ENCODE data around the gene PDE5A.

PDE5A gene

DNA sequence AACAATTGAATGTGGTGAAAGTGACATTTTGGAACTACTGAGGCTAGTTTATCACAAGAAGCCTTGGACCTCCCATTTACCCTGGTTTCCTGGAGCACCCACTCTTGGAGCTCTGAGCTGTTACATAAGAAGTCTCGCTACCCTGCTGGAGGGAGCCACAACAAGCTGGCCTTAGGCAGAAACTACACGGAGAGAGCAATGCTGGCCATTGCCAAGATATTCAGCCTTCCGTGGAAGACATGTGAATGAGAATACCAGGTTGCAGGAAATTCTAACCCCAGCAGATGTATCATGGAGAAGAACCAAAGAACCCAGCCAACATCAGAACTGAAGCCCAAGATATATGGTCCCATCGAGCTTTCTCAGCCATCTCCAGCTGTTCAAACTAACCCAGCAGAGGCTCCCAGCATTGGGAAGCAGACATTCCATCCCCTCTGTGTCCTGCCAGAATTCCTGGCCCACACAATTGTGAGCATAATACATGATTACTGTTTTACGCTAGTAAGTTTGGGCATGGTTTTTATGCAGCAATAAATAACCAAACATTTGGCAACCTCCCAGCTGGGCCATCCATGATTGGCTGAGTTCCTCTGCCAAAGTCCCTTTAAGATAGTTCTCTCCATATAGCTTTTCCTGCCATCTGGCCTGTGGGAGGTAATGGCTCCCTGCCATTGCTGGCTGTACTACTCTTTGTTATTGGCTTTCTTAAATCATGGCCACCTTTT lies 17.9 kb upstream of the PDE5A start:
- H3K27ac ChIP-seq (ENCODE audit: extremely low read depth, low read depth, low read length) = no peak overlapping the region
- no peak overlapping the region for H3K4me3 ChIP-seq (ENCODE audit: low read depth, low read length)
- ChIA-PET POLR2A (no interaction called here), CTCF (interaction anchor here (1.7 kb wide), 1 partner anchor 18 kb away, joined by 5 read pairs; the partner anchor contains the start of gene PDE5A)
- no peaks in the 10 kb centered on the region for H3K36me3 ChIP-seq (ENCODE audit: control insufficient read depth in 2 of 2, insufficient read depth in 1 of 2, low read length in 2 of 2)
- no peaks in the 10 kb centered on the region for H3K9me3 ChIP-seq (ENCODE audit: control insufficient read depth, insufficient read depth, low read depth, low read length)
- no peaks in the 10 kb centered on the region for H3K4me1 ChIP-seq (ENCODE audit: control insufficient read depth, insufficient read depth, low read length)
- no peak for TF ChIP-seq GLIS2 (tag by site-specific recombination; IDR thresholded peaks at IDR 0.05)
- TF ChIP-seq ZNF2 (tag by site-specific recombination; IDR thresholded peaks at IDR 0.05) = no peak
- TF ChIP-seq ZNF19 (tag by site-specific recombination; IDR thresholded peaks at IDR 0.05; ENCODE audit: low read depth) = no peak
- TF ChIP-seq, protein P1, sequence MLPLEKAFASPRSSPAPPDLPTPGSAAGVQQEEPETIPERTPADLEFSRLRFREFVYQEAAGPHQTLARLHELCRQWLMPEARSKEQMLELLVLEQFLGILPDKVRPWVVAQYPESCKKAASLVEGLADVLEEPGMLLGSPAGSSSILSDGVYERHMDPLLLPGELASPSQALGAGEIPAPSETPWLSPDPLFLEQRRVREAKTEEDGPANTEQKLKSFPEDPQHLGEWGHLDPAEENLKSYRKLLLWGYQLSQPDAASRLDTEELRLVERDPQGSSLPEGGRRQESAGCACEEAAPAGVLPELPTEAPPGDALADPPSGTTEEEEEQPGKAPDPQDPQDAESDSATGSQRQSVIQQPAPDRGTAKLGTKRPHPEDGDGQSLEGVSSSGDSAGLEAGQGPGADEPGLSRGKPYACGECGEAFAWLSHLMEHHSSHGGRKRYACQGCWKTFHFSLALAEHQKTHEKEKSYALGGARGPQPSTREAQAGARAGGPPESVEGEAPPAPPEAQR (tag by site-specific recombination; IDR thresholded peaks at IDR 0.05) = no peak
- TF ChIP-seq ZNF366 (tag by site-specific recombination; conservative IDR thresholded peaks at IDR 0.05) = no peak
- TF ChIP-seq, protein P2, sequence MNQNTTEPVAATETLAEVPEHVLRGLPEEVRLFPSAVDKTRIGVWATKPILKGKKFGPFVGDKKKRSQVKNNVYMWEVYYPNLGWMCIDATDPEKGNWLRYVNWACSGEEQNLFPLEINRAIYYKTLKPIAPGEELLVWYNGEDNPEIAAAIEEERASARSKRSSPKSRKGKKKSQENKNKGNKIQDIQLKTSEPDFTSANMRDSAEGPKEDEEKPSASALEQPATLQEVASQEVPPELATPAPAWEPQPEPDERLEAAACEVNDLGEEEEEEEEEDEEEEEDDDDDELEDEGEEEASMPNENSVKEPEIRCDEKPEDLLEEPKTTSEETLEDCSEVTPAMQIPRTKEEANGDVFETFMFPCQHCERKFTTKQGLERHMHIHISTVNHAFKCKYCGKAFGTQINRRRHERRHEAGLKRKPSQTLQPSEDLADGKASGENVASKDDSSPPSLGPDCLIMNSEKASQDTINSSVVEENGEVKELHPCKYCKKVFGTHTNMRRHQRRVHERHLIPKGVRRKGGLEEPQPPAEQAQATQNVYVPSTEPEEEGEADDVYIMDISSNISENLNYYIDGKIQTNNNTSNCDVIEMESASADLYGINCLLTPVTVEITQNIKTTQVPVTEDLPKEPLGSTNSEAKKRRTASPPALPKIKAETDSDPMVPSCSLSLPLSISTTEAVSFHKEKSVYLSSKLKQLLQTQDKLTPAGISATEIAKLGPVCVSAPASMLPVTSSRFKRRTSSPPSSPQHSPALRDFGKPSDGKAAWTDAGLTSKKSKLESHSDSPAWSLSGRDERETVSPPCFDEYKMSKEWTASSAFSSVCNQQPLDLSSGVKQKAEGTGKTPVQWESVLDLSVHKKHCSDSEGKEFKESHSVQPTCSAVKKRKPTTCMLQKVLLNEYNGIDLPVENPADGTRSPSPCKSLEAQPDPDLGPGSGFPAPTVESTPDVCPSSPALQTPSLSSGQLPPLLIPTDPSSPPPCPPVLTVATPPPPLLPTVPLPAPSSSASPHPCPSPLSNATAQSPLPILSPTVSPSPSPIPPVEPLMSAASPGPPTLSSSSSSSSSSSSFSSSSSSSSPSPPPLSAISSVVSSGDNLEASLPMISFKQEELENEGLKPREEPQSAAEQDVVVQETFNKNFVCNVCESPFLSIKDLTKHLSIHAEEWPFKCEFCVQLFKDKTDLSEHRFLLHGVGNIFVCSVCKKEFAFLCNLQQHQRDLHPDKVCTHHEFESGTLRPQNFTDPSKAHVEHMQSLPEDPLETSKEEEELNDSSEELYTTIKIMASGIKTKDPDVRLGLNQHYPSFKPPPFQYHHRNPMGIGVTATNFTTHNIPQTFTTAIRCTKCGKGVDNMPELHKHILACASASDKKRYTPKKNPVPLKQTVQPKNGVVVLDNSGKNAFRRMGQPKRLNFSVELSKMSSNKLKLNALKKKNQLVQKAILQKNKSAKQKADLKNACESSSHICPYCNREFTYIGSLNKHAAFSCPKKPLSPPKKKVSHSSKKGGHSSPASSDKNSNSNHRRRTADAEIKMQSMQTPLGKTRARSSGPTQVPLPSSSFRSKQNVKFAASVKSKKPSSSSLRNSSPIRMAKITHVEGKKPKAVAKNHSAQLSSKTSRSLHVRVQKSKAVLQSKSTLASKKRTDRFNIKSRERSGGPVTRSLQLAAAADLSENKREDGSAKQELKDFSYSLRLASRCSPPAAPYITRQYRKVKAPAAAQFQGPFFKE (tag by site-specific recombination; IDR thresholded peaks at IDR 0.05; ENCODE audit: borderline replicate concordance) = no peak
- no peak for TF ChIP-seq ZNF24 (tag by site-specific recombination; IDR thresholded peaks at IDR 0.05)
- no peak for TF ChIP-seq ZNF274 (IDR thresholded peaks at IDR 0.05; ENCODE audit: low read length)
- no peak for TF ChIP-seq ZNF274 (tag by site-specific recombination; IDR thresholded peaks at IDR 0.05; ENCODE audit: borderline replicate concordance)
- TF ChIP-seq GLIS1 (tag by site-specific recombination; IDR thresholded peaks at IDR 0.05) = no peak

DNA sequence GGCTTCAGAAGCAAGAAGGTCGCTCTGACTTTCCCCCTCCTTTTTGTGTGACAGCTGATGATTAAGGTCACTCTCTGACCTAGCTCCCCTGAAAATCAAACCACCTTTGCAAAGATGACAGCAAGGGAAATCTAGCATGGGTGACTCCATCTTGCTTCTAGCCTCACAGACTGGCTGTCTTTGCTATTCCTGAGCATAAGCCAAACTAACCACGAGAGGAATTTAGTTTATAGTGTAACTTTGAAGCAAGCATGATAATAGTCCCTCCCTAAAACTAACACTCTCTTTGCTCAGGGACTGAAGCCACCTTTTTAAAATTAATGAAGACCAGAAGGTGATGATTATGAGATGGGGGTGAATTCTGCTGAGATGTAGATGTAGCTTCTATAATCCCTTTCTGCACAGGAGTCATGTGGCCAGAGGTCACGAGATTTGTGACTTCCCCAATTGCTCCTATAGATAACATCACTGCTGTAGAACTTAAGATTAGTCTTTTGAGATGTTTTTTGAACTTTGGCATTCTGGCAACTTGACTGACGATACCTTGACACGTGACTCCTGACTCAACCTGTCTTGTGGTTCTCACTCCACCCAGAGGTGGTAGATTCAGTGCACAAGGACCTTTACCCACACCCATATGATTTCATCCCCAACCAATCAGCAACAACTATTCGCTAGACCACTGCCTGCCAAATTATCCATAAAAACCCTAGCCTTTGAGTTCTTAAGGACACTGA lies 14.9 kb upstream of the PDE5A start:
- Histone ChIP-seq H3K4me3 (ENCODE audit: low read depth, low read length) (no peak overlapping the region), H3K36me3 (ENCODE audit: control insufficient read depth in 2 of 2, insufficient read depth in 1 of 2, low read length in 2 of 2) (no peaks in the 10 kb centered on the region), H3K27ac (ENCODE audit: extremely low read depth, low read depth, low read length) (no peak overlapping the region), H3K4me1 (ENCODE audit: control insufficient read depth, insufficient read depth, low read length) (no peaks in the 10 kb centered on the region), H3K9me3 (ENCODE audit: control insufficient read depth, insufficient read depth, low read depth, low read length) (no peaks in the 10 kb centered on the region)
- POLR2A ChIA-PET = no interaction called here
- CTCF ChIA-PET = interaction anchor here (0.7 kb wide), 1 partner anchor 11 kb away, joined by 3 read pairs; no protein-coding TSS in a partner anchor
- TF ChIP-seq ZFHX2 (tag by site-specific recombination; conservative IDR thresholded peaks at IDR 0.05) (no peak), ZNF114 (tag by site-specific recombination; IDR thresholded peaks at IDR 0.05) (no peak)

DNA sequence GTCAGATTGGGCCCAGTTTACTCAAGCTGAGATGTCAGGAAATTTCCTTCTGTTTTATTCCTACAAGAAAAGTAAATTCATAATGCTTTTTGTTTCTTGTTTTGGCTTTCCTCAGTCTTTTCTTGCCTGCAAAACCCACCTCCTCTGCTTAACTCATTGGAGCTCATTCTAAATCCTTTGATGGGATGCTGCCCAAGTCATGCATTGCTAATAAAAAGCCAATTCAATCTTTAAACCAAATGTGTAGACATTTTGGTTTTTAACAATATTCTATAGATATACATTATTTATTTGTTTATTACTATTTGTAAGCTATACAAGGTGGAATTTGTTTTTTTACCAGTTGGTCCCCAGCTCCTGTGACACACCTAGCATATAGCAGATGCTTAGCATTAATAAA lies 13.2 kb upstream of the PDE5A start:
- Histone ChIP-seq H3K36me3 (ENCODE audit: control insufficient read depth in 2 of 2, insufficient read depth in 1 of 2, low read length in 2 of 2) (no peaks in the 10 kb centered on the region), H3K4me1 (ENCODE audit: control insufficient read depth, insufficient read depth, low read length) (no peaks in the 10 kb centered on the region; the same call in 1 of the 2 replicates), H3K9me3 (ENCODE audit: control insufficient read depth, insufficient read depth, low read depth, low read length) (no peaks in the 10 kb centered on the region), H3K4me3 (ENCODE audit: low read depth, low read length) (no peak overlapping the region), H3K27ac (ENCODE audit: extremely low read depth, low read depth, low read length) (no peak overlapping the region)
- ChIA-PET POLR2A (no interaction called here), CTCF (no interaction called here)
- TF ChIP-seq ZNF792 (tag by site-specific recombination; IDR thresholded peaks at IDR 0.05) (no peak), OVOL3 (tag by site-specific recombination; IDR thresholded peaks at IDR 0.05) (no peak), GLIS2 (tag by site-specific recombination; IDR thresholded peaks at IDR 0.05) (no peak), ZSCAN30 (tag by site-specific recombination; IDR thresholded peaks at IDR 0.05) (no peak), ZNF549 (tag by site-specific recombination; IDR thresholded peaks at IDR 0.05) (peak; percentile 95)
- TF ChIP-seq, protein P3, sequence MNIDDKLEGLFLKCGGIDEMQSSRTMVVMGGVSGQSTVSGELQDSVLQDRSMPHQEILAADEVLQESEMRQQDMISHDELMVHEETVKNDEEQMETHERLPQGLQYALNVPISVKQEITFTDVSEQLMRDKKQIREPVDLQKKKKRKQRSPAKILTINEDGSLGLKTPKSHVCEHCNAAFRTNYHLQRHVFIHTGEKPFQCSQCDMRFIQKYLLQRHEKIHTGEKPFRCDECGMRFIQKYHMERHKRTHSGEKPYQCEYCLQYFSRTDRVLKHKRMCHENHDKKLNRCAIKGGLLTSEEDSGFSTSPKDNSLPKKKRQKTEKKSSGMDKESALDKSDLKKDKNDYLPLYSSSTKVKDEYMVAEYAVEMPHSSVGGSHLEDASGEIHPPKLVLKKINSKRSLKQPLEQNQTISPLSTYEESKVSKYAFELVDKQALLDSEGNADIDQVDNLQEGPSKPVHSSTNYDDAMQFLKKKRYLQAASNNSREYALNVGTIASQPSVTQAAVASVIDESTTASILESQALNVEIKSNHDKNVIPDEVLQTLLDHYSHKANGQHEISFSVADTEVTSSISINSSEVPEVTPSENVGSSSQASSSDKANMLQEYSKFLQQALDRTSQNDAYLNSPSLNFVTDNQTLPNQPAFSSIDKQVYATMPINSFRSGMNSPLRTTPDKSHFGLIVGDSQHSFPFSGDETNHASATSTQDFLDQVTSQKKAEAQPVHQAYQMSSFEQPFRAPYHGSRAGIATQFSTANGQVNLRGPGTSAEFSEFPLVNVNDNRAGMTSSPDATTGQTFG (tag by site-specific recombination; IDR thresholded peaks at IDR 0.05; ENCODE audit: borderline replicate concordance) = no peak

Data from HEK293 (cell line).